ENCODE data around the gene RAD51AP2.
"Not testable (repeated sequence)": the region's sequence is repeated elsewhere in the genome, so short reads cannot be mapped to it uniquely, and the experiment has no call there.

The RAD51AP2 gene

DNA sequence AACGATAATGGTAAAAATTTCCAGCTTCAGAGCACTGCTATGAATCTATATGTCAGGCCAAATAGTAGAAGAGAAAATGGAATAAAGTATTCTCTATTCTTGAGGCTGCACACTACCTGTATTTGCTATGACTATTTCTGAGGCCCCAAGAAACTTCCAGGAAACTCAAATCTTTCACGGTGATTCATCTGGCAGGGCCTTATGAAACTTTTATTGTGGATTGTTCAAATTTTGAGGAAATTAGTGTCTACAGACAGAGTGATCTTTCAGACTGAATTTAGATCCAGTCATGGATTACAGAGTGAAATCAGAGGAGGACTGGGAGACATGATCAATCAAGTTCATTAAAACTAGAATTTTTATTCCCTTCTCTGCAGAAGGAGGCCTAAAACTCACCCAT lies 18.2 kb upstream of the RAD51AP2 start:
- no peak for DNase-seq

DNA sequence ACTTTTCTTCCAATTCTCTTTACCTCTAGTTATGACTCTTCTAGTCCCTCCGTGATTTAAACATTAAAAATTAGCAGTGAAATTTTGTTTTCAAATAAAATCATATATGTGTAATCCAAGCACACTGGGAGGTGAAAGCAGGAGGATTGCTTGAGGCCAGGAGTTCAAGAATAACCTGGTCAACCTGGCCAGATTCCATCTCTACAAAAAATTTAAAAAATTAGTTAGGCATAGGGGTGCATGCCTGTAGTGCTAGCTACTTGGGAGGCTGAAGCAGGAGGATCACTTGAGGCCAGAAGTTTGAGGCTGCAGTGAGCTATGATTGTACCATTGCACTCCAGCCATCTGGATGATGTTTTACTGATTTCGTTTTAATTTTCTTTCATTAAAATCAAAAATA lies 15.3 kb upstream of the RAD51AP2 start:
- no peak for DNase-seq

DNA sequence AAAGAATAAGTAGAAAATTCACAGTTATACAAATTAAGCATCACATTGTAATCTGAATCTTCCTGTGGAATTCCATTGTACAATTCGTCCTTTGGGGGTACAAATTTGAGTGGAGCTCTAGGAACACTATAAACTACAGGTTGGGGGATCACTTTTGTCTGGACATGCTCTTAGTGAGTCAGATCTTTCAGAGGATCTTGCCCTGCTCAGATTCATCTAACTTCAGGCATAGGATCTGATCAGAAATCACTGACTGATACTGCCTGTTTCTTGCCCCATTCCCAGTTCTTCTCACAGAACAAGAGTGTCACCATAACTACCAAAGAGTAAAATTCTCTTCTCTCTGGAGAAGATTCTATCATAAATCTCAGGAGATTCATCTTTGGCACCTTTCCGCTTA lies 11.5 kb upstream of the RAD51AP2 start:
- no peak for DNase-seq

DNA sequence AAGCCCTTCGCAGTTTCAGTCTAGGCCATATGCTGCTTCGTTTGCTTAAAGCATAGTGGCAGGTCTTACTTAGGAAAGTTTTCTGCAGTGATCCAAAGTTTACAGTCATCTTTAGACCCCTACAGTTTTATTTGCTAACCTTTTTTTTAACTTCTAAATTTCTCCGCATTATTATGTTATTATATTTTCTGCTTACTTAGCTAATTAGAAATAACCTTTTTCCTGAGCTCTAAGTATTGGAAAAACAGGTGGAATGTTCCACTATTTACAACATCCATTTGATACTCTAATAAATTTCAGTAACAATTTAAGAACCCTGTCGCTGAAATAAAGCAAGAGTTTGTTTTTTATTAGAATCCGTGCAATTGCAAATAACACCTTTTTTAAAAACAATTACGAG lies 4.1 kb upstream of the RAD51AP2 start:
- no peak for DNase-seq

DNA sequence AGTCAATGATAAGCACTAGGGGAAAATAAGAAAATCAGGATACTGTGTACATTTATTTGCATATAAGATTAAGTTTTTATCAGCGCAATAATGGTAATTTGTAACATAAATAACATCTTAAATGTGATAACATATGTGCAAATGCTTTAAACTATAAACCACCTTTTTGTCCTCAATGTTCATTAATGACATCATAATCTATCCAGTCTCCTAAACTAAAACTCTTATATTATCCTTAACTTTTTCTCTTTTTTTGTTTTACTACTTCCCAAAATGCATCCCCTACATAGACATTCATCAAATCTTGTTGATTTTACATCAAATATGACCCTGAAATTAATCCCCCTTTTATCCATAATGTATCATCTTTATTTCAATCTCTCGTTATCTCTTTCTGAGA lies 3.4 kb upstream of the RAD51AP2 start:
- no peak for DNase-seq

DNA sequence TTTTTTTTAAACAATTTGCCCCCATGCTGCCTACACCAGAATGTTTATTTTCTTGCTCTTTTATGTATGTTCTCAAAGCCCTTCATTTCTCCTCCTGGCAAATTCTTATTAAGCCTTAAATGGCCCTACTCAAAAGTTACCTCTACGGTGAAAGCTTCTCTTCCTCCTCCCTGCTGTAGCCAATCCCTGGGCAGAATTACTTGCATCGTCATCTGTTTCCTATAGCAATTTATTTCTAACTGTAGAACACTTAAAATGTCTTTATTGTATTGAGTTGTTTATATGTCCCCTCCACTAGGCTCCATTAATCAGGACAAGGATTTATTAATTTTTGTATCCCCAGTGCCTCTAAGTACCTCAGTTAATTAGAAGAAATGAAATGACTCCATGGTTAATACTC lies 2.5 kb upstream of the RAD51AP2 start:
- no peak for DNase-seq

DNA sequence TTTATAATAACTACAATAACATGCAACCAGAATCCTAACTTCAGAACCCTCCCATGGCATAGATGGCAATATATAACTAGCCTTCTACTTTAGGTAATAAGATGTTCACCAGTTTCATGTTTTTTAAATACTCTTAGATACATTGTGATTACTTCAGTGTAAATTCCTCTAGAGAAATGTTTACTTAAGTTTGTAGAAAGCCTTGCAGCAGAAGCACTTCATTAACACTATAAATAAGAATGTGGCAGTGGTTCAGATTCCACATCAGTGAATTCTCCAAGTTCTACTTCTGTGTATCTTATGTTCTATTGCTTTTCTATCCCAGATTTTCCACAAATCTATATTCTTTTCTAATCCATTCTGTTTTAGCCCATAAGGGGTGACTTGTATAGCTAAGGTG lies 1.2 kb upstream of the RAD51AP2 start:
- no peak for DNase-seq

DNA sequence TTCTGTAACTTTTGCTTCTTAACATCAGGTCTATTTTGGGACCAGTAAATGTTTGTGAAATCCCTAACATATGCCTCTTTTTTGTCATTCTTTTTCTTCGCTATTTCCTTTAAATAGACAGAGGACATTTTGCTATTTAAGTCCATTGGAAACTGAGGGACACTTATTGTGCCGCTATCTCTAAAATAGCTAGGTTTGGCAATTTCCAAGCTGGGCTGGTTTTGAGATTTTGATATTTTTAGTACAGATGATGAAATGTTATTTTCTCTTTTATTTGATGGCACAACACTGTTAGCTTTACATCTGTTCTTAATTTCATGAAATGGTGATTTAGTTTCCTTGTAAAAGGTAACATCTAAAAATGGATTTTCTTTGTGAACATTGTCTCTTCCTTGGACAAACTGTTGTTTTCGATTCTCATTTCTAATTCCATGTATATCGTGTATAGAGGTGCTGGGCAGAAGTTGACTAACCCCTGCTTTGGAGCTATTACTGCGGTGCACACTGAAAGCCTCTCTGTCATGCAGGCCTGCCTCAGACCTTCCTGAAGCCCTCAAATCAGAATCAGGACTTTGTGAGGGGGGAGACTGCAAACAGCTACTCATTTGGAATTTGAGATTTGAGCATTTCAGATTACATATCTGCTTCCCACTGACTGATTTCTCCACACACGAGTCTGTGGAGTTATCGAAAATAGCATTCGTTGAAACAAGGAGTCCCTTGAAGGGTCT lies 594 bp downstream of the RAD51AP2 start:
- no peak for DNase-seq

DNA sequence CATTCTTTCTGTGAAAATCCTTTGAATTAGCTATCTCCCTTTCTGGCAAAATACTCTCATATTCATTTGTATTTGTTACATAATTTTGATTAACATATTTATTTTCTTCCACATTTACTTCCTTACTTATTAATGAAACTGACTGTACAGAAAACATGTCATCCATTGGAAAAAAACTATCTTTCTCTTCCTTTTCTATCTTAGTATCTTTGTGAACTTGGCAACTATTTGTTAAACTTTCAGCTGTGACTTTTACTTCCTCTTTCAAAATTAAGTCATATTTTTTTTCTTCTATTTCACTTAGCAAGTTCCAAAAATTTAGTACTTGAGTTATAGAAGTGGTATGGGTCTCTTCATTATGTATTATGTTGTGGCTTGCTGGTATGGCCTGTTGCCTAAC lies 2.6 kb downstream of the RAD51AP2 start:
- no peak for DNase-seq

DNA sequence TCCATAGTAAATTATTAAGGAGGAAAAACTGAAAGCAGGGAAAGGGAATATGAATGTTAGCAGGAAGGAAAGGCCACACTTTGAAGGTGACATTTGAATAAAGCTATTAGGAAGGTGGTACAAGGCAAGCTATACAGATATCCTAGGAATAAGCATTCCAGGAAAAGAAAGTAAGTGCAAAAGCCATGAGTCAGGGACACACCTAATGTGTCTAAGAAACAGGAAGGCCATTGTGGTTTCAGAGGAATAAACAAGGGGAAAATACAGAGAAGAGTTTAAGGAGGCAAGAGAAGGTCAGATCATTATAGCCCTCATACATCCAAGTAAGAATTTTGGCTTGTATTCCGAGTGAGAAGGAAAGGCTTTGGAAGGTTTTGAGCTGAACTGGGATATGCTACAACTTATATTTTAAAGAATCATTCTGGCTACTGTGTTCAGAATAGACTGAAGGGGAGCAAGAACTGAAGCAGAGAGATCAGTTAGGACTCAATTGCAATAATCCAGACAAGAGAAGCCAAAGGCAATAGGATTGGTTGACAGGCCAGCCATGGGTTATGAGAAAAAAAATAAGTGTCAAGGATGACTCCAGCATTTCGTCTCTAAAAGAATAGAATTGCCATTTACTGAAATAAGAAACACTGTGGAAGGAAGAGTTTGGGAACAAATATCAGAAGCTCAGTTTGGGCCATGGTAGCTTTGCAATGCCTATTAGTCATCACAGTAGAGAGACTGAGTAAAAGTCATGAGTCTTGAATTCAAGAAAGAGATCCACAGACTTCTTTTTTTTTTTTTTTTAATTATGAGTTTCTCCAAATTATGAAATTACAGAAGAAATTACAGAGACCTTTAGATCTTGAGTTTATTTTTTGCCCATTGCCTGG lies 11.3 kb downstream of the RAD51AP2 start:
- DNase-seq, result no peak

DNA sequence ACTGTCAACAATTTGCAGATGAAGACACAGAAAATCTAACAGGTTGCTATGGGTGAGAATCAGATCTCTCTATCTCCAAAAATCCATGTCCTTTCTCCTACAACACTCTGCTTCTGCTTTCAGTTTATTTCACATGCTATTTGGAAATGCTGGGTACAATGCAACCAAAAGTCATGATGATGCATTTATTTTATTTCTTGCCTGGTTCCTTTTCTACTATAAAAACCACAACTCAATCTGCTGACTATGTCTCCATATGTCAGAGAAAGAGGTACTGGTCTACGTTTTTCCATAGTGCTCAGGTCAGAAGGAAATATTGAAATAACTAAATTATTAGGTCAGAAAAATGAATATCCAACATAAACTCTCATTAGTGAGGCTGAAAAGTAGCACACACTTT lies 20.5 kb downstream of the RAD51AP2 start:
- DNase-seq, result no peak

DNA sequence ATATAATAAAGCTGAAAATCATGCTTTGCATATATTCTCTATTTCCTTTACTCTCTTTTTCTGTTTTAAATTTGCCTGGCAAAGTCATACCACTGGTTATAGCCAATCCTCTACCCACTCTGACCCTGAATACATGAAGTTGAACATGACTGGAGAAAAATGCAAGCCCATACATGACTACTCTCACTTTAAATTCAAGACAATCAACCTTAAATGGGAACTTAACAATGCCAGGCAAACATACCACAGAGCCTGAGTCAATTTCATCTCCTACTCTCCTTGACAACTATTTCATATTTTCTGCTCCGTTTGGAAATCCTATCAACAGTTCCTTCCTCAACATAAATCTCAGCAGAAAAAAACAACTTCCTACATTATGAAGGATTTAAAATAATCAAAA lies 22.6 kb downstream of the RAD51AP2 start:
- DNase-seq, result no peak

DNA sequence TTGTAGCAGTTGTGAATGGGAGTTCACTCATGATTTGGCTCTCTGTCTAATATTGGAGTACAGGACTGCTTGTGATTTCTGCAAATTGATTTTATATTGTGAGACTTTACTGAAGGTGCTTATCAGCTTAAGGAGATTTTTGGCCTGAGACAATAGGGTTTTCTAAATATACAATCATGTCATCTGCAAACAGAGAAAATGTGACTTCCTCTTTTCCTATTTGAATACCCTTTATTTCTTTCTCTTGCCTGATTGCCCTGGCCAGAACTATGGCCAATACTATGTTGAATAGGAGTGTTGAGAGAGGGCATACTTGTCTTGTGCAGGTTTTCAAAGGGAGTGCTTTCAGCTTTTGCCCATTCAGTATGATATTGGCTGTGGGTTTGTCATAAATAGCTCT lies 28.1 kb downstream of the RAD51AP2 start:
- DNase-seq, result not testable (repeated sequence)

DNA sequence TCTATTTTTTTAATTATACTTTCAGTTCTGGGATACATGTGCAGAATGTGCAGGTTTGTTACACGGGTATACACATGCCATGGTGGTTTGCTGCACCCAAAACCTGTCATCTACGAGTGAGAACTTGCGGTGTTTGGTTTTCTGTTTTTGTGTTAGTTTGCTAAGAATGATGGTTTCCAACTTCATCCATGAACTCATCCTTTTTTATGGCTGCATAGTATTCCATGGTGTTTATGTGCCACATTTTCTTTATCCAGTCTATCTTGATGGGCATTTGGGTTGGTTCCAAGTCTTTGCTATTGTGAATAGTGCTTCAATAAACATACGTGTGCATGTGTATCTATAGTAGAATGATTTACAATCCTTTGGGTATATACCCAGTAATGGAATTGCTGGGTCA lies 29.6 kb downstream of the RAD51AP2 start:
- not testable (repeated sequence) for DNase-seq

DNA sequence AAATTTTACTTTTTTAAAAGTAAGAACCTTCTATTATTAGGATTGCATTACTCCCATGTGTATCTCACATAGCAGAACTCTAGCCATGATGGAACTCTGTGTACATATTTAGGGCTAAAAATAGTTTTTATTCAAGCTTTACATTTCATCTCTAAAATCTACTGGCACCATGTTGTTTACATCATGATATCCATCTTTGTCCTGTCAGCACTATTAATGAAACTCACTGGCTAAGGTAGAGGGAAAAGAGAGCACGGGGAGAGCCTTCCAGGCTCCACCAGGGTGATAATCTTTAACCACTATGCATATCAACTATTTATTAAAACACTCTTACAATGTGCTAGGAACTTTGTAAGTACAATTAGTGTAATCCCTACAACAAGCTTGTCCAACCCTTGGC lies 34.7 kb downstream of the RAD51AP2 start:
- DNase-seq, result no peak

DNA sequence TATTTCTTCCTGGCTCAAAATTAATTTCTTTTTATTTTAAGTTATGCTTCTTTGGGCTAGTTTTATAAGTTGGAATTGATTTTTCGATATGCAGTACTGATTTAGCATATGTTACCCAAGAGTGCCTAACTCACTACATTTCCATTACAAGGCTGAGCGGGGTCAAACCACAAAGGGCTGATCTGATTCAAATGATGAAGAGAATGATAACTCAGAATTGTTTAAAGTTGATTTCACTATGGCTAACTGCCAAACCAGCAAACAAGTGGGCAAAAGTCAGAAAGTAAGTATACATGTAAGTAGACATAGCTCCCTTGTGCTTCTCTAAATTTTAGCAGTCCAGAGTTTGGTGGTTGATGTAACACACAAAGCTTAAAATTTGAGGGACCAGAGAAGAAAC lies 35.6 kb downstream of the RAD51AP2 start:
- DNase-seq, result no peak

DNA sequence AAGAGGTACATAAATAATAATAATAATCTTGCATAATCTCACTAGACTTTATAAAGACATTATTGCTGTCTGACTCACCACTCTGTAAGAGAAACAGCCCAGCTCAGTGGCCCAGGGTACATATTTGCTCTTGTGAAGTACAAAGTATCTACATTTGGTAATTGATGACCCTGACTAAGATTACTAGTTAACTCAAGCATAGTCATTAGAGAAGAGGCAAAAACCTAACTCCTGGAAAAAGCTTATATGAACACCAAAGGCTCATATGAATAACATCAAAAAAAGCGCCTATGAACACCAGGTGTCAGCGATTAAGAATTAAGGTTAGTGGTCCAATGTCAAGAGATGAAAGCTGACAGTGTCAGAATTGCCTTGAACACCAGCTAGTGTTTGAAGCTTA lies 38.4 kb downstream of the RAD51AP2 start:
- DNase-seq, result no peak

DNA sequence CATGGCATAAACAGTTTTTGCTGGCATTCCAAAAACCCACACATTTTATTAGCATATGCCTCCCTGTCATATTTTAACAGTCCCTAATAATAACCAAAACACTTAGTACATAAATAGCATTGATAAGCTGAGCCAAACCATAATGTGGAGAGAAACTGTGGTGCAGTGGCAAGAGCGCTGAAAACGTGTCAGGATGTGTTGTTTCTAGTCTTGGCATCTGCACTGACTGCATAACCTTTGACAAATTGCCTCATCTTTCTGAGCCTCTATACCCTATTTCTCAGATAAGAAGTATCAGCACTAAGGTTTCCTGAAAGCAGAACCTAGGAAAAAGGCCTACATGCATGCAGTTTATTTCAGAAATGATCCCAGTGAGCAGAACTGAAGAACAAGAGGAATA lies 41.4 kb downstream of the RAD51AP2 start:
- no peak for DNase-seq

DNA sequence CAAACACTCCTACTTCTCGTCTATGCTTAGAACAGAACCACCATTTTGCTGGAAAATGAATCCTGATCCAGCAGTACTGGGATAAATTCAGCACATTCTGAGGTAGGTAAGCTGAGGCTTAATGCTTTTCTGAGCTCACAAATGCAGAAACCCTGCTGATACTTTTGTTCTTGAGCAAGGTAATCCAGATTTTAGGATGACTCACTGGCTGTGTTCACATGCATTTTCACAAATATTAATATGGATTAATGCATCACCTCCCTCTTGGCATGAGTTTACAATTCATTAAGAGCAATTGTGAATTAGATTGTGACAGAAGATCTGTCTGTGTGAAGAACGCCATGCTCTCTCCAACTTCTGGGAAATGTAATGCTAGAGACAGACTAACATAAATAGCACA lies 42.2 kb downstream of the RAD51AP2 start:
- DNase-seq, result no peak

DNA sequence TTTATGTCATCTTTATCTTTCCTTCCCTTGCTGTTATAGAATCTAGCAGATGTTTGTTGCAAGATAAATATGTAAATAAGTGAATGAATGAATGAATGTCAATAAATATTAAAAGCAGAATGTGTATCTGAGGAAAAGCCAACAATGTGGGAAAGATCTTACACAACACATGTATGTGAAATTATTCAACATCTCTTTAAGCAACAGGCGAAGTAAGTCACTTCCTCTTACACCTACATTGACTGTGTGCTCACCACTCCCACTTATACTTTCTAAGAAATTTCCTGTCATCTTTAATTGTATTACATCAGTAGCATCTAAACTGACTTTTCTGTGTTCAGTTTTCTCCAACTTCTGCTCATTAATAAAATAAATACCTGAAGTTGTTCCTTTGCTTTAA lies 43.0 kb downstream of the RAD51AP2 start:
- DNase-seq, result no peak

DNA sequence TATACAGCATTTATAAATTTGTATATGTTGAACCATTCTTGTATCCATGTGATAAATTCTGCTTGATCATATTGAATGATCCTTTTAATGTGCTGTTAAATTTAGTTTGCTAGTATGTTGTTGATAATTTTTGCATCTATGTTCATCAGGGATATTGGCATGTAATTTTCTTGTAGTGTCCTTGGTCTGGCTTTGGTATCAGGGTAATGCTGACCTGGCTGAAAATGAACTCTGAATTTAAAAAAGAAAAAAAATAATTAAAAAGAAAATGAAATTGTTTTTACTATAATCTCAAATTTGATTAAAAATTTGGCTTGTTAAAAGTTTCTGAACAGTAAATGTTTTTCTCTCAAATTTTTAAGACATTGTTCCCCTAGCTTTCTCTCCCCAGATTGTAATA lies 46.3 kb downstream of the RAD51AP2 start:
- no peak for DNase-seq

DNA sequence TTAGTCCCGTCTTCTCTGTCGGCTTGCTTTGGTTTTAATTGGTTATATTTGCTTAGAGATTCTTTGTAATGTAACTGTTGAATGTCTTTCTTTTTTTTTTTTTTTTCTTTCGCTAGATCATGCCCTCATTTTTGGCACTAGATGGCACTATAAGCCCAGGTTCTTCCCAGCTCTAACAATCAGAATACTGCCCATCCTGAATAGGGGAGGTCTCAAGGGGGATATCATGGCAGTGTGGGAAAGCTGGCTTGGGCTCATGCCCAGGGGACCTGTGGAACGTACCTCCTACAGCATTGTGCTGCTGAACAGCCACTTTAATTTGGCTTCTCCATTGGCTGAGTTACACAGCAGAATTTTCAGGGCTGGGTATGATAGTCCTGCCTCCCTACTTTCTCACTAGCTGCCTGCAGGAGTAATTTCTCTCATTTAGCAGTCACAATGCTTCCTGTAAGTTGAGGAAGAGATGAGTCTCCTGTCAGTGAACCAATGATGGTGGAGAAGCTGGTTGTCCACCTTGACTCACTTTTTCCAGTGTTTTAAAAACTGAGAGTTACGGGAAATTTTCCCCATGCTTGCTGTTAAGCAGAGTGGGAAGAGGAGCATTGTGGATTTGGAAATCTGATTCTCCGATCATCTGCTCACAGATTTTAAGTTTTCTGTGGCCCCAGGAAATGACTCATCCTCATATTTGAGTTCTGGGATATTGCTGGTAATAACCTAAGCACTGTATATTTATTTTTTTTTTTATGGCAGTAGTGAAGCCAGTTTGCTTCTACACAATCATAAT lies 47.2 kb downstream of the RAD51AP2 start:
- DNase-seq, result no peak

DNA sequence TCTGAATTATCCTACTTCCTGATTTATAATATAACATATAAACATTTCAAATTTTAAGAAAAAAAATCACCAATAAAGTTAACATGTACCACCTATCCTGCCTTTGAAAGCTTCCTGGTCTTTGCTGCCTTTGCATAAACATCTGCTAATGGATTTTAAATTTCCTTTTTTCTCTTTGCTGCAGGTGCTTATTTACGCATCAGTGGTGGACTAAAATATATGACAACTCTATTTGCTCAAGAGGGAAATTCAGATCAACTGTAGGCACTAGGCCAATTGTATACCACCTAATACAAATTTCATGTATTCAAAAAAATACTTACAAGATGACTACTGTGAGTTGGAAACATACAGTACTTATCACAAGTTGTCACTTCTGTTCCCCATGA lies 57.2 kb downstream of the RAD51AP2 start:
- DNase-seq, result no peak

Measured in stimulated activated CD4-positive, alpha-beta T cell treated with anti-CD3 and anti-CD28 coated beads, Interleukin-4, amount 100 ng/mL, for 1 hour (primary cell).